Natural killer cell (primary cell): ENCODE measurements around the gene PHC1. TPM values are rescaled to one million over a fixed set of nuclear protein-coding genes. Genes with fewer than 3 reads are reported as not detected.

Experiments
- ATAC-seq, 3 donors: fragments of 150-1000 bp in 2 of 3; fragments of 200-7000 bp in 1 of 3; cut with Tn5 transposase; 1 replicate in 1 of 3; 2 replicates in 2 of 3; pipeline ENCODE4 v1.10.0; 2021; ENCODE audit warnings: mild to moderate bottlenecking in 2 of 3, moderate library complexity in 2 of 3
- DNase-seq, 2 donors: peaks; one replicate each; pipeline versions ENCODE4 v3.0.0 to v3.0.0-alpha.2; 2013 to 2021; ENCODE audit warnings: mixed read lengths in 1 of 2
- H3K27ac ChIP-seq: one replicate; pipeline ENCODE4 v1.5.1; 2013; ENCODE audit warnings: mild to moderate bottlenecking, low read length
- H3K27me3 ChIP-seq: one replicate; pipeline ENCODE4 v1.6.1; 2013; ENCODE audit warnings: low read length; ENCODE audit not compliant: control insufficient read depth, insufficient read depth
- H3K36me3 ChIP-seq: one replicate; pipeline ENCODE4 v1.6.1; 2013; ENCODE audit warnings: low read length; ENCODE audit not compliant: control insufficient read depth, insufficient read depth
- H3K4me1 ChIP-seq: one replicate; pipeline ENCODE4 v1.6.1; 2013; ENCODE audit warnings: low read length; ENCODE audit not compliant: control insufficient read depth, insufficient read depth
- H3K4me3 ChIP-seq: one replicate; pipeline ENCODE4 v1.5.1; 2013; ENCODE audit warnings: low read length
- H3K9me3 ChIP-seq: one replicate; pipeline ENCODE4 v1.6.1; 2013; ENCODE audit warnings: low read length; ENCODE audit not compliant: control insufficient read depth, insufficient read depth
- H3K27ac Mint-ChIP-seq, 2 donors: one replicate each; pipeline ENCODE4 v1.8.0; 2022; ENCODE audit warnings: mild to moderate bottlenecking in 2 of 2, mixed read lengths in 2 of 2, moderate library complexity in 1 of 2
- H3K27me3 Mint-ChIP-seq, 2 donors: one replicate each; pipeline ENCODE4 v1.8.0; 2022; ENCODE audit warnings: low read depth in 2 of 2, mixed read lengths in 2 of 2
- H3K36me3 Mint-ChIP-seq: one replicate; pipeline ENCODE4 v1.8.0; 2022; ENCODE audit warnings: mixed read lengths
- H3K4me1 Mint-ChIP-seq, 2 donors: one replicate each; pipeline ENCODE4 v1.8.0; 2022; ENCODE audit warnings: mixed read lengths in 2 of 2
- H3K4me3 Mint-ChIP-seq: one replicate; pipeline ENCODE4 v1.8.0; 2022; ENCODE audit warnings: mild to moderate bottlenecking, moderate library complexity, mixed read lengths
- H3K9me3 Mint-ChIP-seq, 2 donors: one replicate each; pipeline ENCODE4 v1.8.0; 2022; ENCODE audit warnings: mixed read lengths in 2 of 2
- CTCF ChIP-seq: fragments of 200-600 bp; IDR thresholded peaks from one replicate; pipeline ENCODE4 v1.8.0; 2022; ENCODE audit warnings: antibody characterized with exemption
- WGBS: methylation state at CpG from one replicate; pipeline ENCODE4 v1.1.7; 2013; ENCODE audit warnings: missing lambda C conversion rate; ENCODE audit not compliant: insufficient coverage; 5-methylcytosine and 5-hydroxymethylcytosine counted together
- intact Hi-C: fragments of 100-400 bp; cut with micrococcal nuclease; formaldehyde crosslinking; loops from one replicate; pipeline ENCODE4 v1.14.2; 2022
- total RNA-seq, 4 donors: library from RNA; stranded (reverse); fragments of 120-200 nt in 1 of 4; gene quantifications; one replicate each; pipeline versions ENCODE4 v1.2.3 to v1.2.4, GENCODE V29; 2013 to 2022

PHC1 gene
- total RNA-seq, 3 donors from 2014 or later (not counting 1 experiment from before 2014, with no cell fraction given): 37.8 to 39.6 (median 38.6) TPM

- no peak overlapping the region for H3K4me3 Mint-ChIP-seq
- 100% methylated on average over 1 of the region's 1 CpG for WGBS
- H3K27ac Mint-ChIP-seq: no peak overlapping the region
- H3K27me3 Mint-ChIP-seq: no peaks in the 10 kb centered on the region
- peaks cover 0 to 5% of the 10 kb centered on the region in 2 donors for H3K4me1 Mint-ChIP-seq
- intact Hi-C loops: no loop called here
- H3K27ac ChIP-seq: no peak overlapping the region
- ATAC-seq: no peak
- no peaks in the 10 kb centered on the region for H3K36me3 Mint-ChIP-seq
- no peak overlapping the region for H3K4me3 ChIP-seq
- H3K9me3 ChIP-seq: no peaks in the 10 kb centered on the region
- no peaks in the 10 kb centered on the region for H3K36me3 ChIP-seq
- no peak for TF ChIP-seq CTCF
- no peaks in the 10 kb centered on the region for H3K9me3 Mint-ChIP-seq
- no peaks in the 10 kb centered on the region for H3K4me1 ChIP-seq
- DNase-seq: no peak
- no peaks in the 10 kb centered on the region for H3K27me3 ChIP-seq
Measured at GRCh38 chr12:8870586-8870985, 43.7 kb upstream of the PHC1 start.

DNA sequence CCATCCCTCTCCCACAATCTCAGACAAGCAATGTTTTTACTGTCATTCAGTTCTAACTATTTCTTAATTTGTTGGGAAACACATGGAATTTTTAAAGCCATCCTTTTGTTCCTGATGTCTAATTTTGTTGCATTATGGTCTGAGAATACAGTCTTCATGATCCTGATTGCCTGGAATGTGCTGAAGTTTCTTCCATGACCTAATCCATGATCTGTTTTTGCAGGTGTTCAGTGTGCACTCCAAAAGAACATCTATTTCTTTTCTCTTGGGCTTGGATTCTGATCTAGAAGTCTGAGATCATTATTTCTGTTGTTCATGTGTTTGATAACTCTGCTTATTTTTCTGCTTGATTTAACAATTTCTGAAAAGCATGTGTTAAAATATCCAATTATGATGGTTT lies 43.2 kb upstream of the PHC1 start:
- Mint-ChIP-seq H3K36me3 (no peaks in the 10 kb centered on the region), H3K27ac (no peak overlapping the region), H3K27me3 (no peaks in the 10 kb centered on the region), H3K9me3 (no peaks in the 10 kb centered on the region), H3K4me1 (peaks cover 0 to 5% of the 10 kb centered on the region in 2 donors), H3K4me3 (no peak overlapping the region)
- Histone ChIP-seq H3K36me3 (no peaks in the 10 kb centered on the region), H3K9me3 (no peaks in the 10 kb centered on the region), H3K4me1 (no peaks in the 10 kb centered on the region), H3K27me3 (no peaks in the 10 kb centered on the region), H3K4me3 (no peak overlapping the region), H3K27ac (no peak overlapping the region)
- no peak for ATAC-seq
- intact Hi-C loops: no loop called here
- no peak for DNase-seq
- TF ChIP-seq CTCF: no peak

- no peak for DNase-seq
- no peaks in the 10 kb centered on the region for H3K9me3 ChIP-seq
- H3K4me1 Mint-ChIP-seq: no peaks in the 10 kb centered on the region
- H3K36me3 Mint-ChIP-seq: no peaks in the 10 kb centered on the region
- peaks cover 3 to 16% of the 10 kb centered on the region in 2 donors for H3K27me3 Mint-ChIP-seq
- H3K4me1 ChIP-seq: no peaks in the 10 kb centered on the region
- no peaks in the 10 kb centered on the region for H3K27me3 ChIP-seq
- intact Hi-C loops: no loop called here
- no peaks in the 10 kb centered on the region for H3K36me3 ChIP-seq
- no peak overlapping the region for H3K27ac Mint-ChIP-seq
- no peaks in the 10 kb centered on the region for H3K9me3 Mint-ChIP-seq
- H3K4me3 Mint-ChIP-seq: no peak overlapping the region
- no peak overlapping the region for H3K4me3 ChIP-seq
- no peak for TF ChIP-seq CTCF
- no peak for ATAC-seq
- 67% methylated on average over 3 of the region's 4 CpGs for WGBS
- H3K27ac ChIP-seq: no peak overlapping the region
Measured at GRCh38 chr12:8876887-8877286, 37.4 kb upstream of the PHC1 start.

DNA sequence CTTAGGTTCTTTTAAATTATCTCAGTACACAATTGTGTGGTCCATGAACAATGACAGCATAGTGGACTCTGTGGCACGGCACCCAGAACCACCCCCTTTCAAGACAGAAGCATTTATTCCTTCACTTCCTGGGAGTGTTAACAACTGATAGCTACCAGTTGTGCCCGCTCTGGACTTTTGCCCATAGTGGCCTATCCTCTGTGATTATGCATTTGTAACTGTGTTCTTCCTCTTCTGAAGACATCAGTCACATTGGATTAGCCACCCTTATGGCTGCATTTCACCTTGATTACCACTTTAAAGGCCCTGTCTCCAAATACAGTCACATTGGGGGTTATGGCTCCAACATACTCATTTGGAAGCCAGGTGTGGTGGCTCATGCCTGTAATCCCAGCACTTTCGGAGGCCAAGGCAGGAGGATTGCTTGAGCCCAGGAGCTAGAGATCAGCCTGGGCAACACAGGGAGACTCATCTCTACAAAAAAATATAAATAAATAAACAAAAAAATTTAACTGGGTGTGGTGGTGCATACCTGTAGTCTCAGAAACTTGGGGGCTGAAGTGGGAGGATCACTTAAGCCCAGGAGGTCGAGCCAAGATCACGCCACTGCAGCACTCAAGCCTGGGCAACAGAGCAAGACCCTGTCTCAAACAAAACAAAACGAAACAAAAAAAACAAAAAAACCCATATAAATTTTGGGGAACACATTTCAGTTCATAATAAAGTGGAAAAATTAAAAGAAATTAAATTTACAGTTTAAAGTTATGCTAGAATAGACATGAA lies 27.6 kb upstream of the PHC1 start:
- WGBS: 90% methylated on average over 5 of the region's 6 CpGs
- no peak for TF ChIP-seq CTCF
- Histone ChIP-seq H3K9me3 (no peaks in the 10 kb centered on the region), H3K4me1 (peaks cover 3% of the 10 kb centered on the region), H3K27ac (no peak overlapping the region), H3K4me3 (no peak overlapping the region), H3K27me3 (no peaks in the 10 kb centered on the region), H3K36me3 (no peaks in the 10 kb centered on the region)
- Mint-ChIP-seq H3K27ac (no peak overlapping the region), H3K4me3 (no peak overlapping the region), H3K27me3 (peaks cover 0 to 10% of the 10 kb centered on the region in 2 donors), H3K4me1 (peaks cover 0 to 5% of the 10 kb centered on the region in 2 donors), H3K36me3 (no peaks in the 10 kb centered on the region), H3K9me3 (no peaks in the 10 kb centered on the region)
- intact Hi-C loops: no loop called here
- no peak for ATAC-seq
- no peak for DNase-seq
